Islet precursor cell (in vitro differentiated cells): ENCODE results near the gene SSBP1.
"Not testable (repeated sequence)": the region's sequence is repeated elsewhere in the genome, so short reads cannot be mapped to it uniquely, and the experiment has no call there.

Source experiments
- DNase-seq: peaks from one replicate; pipeline ENCODE4 v3.0.0-alpha.2; 2018

The SSBP1 gene

DNA sequence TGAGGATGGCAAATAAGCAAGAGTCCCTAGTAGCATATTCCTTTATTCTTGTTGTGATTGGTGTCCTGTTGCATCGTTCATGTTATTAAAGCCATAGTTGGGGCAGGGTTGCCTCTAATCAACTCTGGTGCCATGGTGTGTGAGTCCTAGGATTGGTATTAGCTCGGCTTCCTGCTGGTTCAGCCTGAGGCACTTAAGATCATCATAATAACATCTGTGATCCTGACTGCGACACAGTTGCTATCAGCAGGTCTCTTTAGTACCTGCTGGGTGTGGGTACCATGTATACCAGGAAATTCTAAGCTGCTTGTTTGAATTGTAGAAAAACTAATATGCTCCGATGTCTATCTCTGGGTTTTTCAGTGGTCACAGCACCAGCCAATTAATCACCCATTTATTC, 28.4 kb upstream of the SSBP1 start:
- no peak for DNase-seq

DNA sequence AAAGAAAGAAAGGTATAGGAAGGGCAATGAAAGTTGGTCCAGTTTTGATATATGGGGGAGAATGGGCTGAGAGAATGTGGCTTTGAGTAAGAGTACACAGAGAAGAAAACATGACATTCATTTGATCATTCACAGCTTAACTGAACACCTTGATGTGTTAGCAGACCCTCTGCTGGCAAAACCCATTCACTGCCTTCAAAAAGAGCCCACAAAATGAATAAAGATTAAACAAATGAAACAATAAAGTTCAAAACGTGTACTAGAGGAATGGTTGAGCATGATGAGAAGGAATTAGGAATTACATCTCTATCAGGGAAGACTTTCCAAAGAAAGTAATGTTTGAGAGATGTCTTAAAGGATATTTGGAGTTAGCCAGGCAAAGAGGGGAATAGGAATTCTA, 27.9 kb upstream of the SSBP1 start:
- no peak for DNase-seq

- DNase-seq: no peak
Observed at GRCh38 chr7:141712603-141713255, 25.4 kb upstream of the SSBP1 start.

- DNase-seq: no peak
Observed at GRCh38 chr7:141713890-141714289, 24.3 kb upstream of the SSBP1 start.

- DNase-seq: no peak
Observed at GRCh38 chr7:141714571-141714970, 23.6 kb upstream of the SSBP1 start.

GRCh38 chr7:141715018-141715417, 23.1 kb upstream of the SSBP1 start:
- no peak for DNase-seq

- no peak for DNase-seq
Observed at GRCh38 chr7:141715794-141716689, 22.1 kb upstream of the SSBP1 start.

DNA sequence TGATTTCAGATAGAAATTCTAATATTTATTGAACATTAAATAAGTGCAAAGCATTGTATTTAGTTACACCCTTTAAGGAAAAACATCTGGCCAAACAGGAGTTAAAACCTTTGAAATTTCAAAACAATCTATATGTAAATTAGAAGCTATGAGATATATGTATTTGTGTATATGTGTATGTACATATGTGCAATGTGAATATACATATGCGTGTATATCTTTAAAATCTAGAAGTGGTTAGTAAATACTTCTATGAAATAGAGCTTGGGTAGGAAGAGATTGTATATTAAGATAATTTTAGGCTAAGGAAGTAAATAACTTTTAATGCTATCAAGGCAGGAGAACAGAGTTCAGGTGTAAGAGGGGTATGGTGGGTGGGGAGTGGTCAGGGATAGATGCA, 20.7 kb upstream of the SSBP1 start:
- DNase-seq: no peak

- no peak for DNase-seq
Observed at GRCh38 chr7:141722529-141722928, 15.6 kb upstream of the SSBP1 start.

- no peak for DNase-seq
Observed at GRCh38 chr7:141729020-141729419, 9.1 kb upstream of the SSBP1 start.

DNA sequence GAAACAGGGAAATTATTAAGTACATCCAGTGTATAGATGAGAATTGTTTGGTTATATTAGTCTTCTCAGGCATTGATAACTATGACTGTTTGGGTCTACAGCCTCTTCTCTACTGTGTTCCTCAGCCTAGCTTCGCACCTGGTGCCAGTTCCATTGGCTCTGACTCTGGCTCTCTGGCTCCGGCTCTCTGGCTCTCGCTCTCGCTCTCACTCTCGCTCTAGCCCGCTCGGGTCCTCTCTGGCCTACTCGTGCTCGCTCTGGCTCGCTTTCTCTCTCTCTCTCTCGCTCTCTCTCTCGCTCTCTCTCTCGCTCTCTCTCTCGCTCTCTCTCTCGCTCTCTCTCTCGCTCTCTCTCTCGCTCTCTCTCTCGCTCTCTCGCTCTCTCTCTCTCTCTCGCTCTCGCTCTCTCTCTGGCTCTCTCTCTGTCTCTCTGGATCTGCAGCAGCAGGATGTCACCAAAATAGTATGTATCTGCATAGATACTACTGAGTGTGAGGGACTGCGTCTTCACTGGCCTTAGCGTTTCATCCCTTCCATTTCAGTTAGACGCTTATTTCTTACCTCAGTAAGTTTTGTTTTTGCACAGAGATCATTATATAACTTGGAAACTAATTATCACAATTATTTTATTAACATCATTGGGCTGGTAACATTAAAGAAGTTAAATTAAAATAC, 6.5 kb upstream of the SSBP1 start:
- no peak for DNase-seq

GRCh38 chr7:141737118-141737835, 881 bp upstream of the SSBP1 start:
- no peak for DNase-seq

GRCh38 chr7:141738592-141739013, 445 bp downstream of the SSBP1 start:
- no peak for DNase-seq

DNA sequence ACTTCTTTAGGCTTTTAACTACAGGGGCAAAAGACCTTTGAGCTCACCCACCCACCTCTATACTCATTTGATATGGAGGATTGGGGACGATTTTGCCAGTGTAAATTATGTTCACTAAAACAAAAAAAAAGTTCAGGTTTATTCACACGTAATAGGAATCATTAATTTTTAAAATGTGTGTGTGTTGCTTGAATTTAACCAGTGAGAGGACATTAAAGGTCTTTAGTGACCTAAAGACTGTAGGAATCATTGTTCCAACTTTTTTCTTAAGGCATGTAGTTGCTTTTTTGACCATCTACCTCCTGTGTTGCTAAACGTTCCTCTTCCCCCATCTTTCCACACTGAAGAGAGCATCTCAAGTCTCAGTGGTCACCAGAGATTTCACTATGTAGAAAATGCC, 1.1 kb downstream of the SSBP1 start:
- DNase-seq: no peak

- no peak for DNase-seq
Observed at GRCh38 chr7:141742229-141742628, 4.1 kb downstream of the SSBP1 start.

DNA sequence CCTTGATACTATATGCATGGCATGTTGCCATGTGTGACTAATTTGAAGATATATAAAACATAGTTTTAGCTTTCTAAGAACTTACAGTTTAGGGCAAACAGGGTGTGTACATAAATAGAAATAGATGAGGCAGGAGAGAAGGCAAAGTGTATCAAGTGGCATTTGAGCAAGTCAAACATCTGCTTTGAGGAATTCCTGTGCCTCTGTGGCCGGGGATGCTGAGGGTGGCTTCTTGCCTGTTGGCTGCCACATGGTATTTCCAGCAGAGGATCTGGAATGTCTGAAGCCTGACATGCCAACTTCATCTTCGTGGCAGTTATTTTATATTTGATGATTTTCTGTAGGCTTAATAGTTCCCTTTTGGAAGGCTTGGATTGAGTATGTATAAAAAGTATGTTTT, 6.0 kb downstream of the SSBP1 start:
- DNase-seq: no peak

DNA sequence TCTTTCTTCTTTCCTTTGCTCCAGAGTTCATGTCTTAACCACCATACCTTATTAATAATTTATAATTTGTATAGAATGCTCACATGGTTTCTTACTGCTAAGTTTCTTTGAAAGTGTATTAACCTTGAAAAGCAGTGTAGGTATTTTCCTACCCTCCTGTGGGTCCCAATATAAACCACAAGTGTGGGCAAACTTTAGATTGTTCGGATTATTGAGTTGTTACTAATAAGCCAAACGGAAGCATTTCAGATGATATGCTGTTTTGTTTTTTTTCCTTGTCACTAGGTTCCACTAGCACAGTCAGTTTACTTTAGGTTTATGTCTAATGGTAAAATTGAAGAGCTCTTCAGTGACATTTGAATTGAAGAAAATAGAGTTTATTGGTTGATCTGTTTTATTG, 10.2 kb downstream of the SSBP1 start:
- DNase-seq: no peak

DNA sequence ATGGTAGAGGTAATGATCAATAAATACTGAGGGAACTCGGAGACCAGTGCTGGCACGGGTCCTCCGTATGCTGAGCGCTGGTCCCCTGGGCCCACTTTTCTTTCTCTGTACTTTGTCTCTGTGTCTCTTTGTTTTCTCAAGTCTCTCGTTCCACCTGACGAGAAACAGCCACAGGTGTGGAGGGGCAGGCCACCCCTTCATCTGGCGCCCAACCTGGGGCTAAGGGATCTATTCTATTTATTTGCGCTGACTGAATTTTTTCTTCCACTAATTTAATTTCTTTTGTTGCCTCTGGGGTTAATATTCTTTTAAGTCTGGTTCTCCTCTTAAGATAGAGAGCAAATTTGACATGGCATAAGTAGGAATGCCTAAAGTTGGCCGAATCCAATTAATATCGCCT, 13.7 kb downstream of the SSBP1 start:
- DNase-seq: not testable (repeated sequence)

DNA sequence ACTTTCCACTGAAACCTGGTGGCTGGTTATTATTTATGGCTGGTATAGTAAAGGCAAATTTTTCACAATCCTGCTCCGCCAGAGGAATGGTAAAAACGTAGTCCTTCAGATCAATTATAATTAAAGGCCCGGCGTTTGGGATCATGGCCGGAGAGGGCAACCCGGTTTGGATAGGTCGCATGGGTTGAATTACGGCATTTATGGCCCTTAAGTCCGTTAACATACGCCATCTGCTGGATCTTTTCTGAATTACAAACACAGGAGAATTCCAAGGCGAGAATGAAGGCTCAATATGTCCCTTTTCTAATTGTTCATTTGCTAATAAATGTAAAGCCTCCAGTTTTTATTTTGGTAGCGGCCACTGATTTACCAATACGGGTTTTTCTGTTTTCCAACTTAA, 14.5 kb downstream of the SSBP1 start:
- DNase-seq: no peak

- DNase-seq: peak; percentile 56
Observed at GRCh38 chr7:141754939-141755338, 16.8 kb downstream of the SSBP1 start.

GRCh38 chr7:141763797-141764196, 25.6 kb downstream of the SSBP1 start, which contains the start of gene TAS2R3:
Gene TAS2R3 (plus strand): TSS chr7:141764097. CDS start chr7:141764159, 62 bp downstream.
- no peak for DNase-seq

- not testable (repeated sequence) for DNase-seq
Observed at GRCh38 chr7:141770083-141770583, 32.0 kb downstream of the SSBP1 start.

DNA sequence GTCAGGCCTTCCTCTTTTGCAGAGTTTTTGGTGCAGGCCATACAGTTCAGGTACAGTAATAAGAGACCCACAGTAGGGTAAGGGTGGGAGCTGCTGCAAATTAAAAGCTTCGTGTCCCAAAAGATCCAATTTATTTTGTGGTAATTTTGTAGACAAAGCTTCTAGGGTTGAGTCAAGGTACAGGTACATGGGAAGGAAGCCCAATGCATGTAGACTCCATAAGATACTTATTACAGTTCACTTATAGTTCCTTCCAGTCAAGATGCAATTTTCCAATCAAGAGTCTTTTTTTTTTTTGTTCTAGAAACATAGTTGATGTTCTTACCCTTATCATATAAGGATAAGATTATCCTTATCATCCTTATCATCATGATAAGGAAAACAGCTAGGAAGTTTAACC, 38.2 kb downstream of the SSBP1 start, which contains the start of gene TAS2R4:
TSS of gene TAS2R4 (plus strand) at position 301 of the 400 bp plus-strand sequence. CDS start 1,815 bp downstream, outside the sequence.
- no peak for DNase-seq
